Stimulated activated CD8-positive, alpha-beta memory T cell treated with anti-CD3 and anti-CD28 coated beads, Interleukin-15, amount 100 ng/mL, for 1 hour (primary cell): ENCODE data around the gene CHRM2.
"Not testable (repeated sequence)": the region's sequence is repeated elsewhere in the genome, so short reads cannot be mapped to it uniquely, and the experiment has no call there.

Experiments used
- DNase-seq: peaks from one replicate; pipeline ENCODE4 v3.0.0-alpha.2; 2020; ENCODE audit warnings: low read depth

CHRM2 gene

DNA sequence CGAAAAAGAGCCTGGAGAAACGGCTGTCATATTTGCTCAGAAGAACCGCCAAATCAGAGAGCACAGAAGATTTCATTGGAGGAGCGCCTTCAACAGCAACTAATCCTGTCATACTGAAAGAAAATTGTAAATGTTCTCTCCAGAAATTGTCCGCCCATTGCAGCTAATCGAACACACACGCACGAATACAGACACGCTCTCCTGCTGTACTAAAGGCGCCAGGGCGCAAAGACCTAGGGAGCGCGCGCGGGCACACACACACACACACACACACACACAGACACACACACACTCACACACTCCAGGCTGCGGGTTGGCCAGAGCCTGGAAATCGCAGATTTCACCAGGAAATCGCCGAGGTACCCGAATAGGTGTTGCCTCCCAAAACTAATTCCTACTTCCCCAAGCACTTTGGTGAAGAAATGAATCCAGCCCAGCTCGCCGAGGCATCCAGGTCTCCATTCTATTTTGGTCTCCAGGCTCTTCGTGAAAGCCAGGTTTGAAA, at the start of gene CHRM2:
CHRM2 (plus strand) TSS at position 157 of the 505 bp plus-strand sequence. CDS start 146,214 bp downstream, outside the sequence.
- no peak for DNase-seq

DNA sequence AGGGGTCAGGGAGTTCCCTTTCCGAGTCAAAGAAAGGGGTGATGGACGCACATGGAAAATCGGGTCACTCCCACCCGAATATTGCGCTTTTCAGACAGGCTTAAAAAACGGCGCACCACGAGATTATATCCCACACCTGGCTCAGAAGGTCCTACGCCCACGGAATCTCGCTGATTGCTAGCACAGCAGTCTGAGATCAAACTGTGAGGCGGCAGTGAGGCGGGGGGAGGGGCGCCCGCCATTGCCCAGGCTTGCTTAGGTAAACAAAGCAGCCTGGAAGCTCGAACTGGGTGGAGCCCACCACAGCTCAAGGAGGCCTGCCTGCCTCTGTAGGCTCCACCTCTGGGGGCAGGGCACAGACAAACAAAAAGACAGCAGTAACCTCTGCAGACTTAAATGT, 37.1 kb upstream of the CHRM2 start:
- not testable (repeated sequence) for DNase-seq

- no peak for DNase-seq
Measured at GRCh38 chr7:136845899-136846465, 22.5 kb upstream of the CHRM2 start.

DNA sequence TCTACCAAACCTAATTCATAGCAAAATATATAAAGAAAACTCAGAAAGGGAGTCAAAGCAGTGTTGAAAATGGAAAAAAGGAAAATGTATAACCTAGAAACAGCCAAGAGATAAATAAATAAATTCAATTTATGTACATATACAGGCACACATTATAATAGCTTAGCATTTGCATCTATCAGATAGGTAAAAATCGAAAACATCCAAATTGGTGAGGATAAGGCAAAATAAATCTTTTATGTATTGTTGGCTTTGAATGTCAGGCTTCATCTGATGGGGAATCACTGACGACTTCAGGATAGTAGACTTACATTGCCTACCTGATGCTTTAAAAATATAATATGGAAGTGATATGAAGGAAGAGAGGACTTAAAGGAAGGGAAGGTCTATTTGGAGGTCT, 20.6 kb upstream of the CHRM2 start:
- DNase-seq: no peak

GRCh38 chr7:136853654-136854053, 14.8 kb upstream of the CHRM2 start:
- no peak for DNase-seq

DNA sequence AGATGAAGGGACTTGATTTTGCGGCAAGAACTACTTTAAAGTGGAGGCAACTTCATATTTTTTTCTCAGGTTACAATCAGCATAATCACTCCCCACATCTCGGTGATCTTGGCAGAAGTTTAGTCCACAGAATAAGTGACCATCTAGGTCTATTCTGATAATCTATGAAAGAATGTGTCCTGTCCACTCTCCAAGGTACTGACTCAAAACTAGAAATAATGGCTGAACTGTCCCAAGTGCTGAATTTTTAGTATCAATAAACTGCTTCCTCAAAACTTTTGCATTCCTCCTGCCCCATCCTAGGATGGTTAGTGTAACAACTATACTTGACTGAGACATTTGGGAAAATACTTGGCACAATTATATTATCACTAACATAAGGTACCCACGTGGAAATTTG, 10.9 kb upstream of the CHRM2 start:
- no peak for DNase-seq

GRCh38 chr7:136859803-136860202, 8.6 kb upstream of the CHRM2 start:
- no peak for DNase-seq

GRCh38 chr7:136865236-136865635, 3.2 kb upstream of the CHRM2 start:
- DNase-seq: no peak

DNA sequence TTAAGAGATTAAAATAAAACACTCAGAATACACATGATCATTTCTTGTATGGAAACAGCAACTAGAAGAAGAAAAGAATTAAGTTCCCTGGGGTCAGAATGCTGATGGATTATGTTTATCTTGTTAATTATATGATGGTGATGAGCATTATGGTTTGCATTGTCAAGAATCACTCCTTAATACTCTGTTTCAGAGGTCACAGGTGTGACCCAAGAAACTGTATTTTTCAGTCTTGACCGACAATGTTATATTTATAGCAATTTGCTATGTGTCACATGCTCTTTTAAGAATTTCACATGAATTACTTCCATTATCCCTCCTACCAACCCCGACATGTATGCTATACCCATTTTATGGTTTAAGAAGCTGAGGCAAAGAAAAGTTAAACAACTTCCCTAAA, 2.7 kb upstream of the CHRM2 start:
- DNase-seq: no peak

- DNase-seq: no peak
Measured at GRCh38 chr7:136869001-136869961, 829 bp downstream of the CHRM2 start.

DNA sequence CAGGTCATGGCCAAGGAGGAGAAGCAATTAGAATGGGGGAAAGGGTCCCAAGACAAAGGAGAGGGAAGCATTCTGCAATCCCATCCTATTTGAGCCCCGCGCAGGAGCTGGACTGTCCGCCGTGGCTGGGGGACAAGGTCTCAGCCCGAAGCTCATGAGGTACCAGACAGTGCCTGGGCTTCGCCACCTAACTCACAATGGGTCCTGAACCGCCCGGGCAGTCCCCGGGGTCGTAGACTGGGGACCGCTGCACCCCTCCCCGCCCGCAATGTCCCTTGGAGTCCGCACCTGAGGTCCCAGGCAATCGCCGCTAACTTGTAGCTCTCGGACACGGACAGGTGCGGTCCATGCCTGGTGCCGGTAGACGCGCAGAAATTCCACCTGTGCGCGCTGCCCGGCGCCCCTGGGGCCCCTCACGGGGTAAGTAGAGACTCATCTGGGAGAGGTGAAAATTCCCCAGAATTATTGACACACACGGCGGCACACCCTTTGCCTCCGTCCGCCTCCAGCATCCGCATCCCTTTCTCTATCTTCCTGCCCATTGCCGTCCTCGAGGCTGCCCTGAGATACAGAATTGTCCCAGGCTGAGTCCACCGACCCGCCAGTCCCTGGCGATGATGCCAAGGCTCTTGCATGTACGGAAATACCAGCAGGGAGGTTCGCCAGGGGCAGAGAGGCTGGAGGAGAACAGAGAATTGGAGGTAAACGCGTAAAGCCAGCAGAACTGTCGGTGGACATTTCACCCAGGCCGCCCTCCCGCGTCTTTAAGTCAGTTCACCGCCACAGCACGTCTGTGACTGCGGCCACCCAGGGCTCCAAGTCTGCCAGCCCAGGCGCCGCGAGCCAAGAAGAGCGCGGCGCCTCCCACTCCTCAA, 1.8 kb downstream of the CHRM2 start:
- DNase-seq: no peak

DNA sequence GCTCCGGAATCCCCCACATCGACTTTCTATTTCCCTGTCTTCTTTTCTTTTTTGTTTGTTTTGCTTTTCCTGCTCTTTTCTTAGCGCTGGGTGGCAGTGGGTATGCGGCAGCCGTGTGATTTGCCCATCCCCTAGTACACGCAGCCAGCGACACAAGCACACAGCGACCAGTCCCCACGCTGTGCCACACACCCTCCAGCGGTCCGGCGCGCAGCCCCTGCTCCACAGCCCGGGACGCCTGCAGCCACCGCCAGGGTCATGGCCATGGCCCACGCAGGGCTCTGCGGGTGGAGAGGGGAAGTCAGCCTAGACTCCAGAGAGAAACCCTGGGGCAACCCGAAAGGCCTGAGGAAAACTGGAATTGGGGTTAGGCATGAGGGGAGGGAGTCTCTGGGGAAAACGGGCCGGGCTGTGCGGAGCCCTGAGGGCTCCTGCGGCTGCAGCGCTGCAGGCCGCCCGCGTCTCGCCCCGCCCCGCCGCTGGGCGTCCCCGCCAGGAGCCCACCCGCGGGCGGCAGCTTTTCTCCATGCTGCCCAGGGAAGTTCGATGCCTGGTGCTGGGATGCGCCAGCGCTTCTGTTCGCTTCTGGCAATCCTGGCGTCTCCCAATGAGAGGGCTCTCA, 2.5 kb downstream of the CHRM2 start:
- DNase-seq: no peak

DNA sequence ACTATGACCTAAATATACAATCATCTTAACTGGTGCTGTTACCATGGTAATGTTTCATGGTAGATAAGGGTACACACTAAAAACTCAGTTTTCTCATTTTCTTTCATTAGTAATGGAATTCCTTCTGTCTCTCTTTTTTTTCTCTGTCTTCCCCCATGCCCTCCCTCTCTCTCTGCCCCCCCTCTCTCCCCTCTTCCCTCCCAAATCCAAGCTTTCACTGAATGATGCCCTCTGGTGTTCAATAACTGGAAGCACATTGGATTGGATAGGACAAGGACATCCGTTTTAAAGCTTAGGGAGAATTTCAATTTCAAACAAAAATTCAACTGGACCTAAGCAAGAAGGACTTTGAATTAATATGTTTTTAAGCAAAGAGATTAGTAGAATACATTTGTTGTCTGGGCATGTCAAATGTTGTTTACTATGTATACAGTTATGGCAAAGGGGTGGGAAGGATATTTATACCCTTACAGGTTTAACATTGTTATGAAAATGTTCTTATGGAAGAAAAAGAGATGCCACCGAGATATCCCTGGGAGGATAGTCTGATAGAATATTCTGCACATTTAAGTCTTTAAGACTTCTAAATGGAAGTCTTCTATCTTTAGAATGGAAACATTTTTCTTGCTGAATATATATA, 6.1 kb downstream of the CHRM2 start:
- no peak for DNase-seq

GRCh38 chr7:136877509-136877908, 9.1 kb downstream of the CHRM2 start:
- DNase-seq: no peak

GRCh38 chr7:136877990-136878389, 9.5 kb downstream of the CHRM2 start:
- no peak for DNase-seq

DNA sequence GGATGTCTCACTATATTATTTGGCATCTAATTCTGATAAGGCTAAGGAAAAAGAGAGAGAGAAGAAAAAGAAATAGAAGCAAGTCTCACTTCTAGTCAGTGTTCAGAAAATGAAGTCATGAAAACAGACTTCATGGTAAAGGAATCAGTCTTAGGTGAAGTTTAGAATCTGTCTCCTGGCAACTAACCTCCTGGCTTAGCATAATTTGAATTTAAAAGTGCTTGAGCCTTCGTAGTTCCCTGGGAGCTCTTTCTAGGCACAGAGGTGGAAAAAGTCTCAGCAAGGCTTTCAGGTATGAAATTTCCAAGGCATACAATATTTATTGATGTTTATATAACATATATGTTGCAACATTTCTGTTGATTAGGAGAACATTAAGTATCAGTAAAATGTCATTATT, 10.4 kb downstream of the CHRM2 start:
- no peak for DNase-seq

DNA sequence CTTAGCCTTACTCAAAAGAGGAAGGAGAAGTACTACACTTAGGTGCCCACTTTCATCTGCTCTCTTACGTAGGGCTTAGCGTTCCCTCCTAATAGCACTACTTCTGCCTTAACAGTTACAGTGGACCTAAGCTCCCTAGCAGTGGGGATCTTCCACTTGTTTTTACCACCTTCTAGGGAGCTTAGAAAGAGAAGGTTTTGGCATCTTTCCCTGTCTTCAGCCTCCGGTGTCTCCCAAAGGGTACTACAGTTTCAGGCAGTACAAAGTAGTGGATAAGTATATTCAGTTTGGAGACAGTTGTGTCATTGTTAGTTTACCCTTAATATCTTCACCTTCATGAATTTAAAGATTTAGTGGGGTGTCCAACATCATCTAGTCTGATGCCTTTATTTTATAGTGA, 14.6 kb downstream of the CHRM2 start:
- DNase-seq: no peak

- no peak for DNase-seq
Measured at GRCh38 chr7:136884492-136884891, 16.0 kb downstream of the CHRM2 start.

GRCh38 chr7:136887317-136887716, 18.9 kb downstream of the CHRM2 start:
- DNase-seq: no peak

- DNase-seq: no peak
Measured at GRCh38 chr7:136890399-136890798, 21.9 kb downstream of the CHRM2 start.

GRCh38 chr7:136891850-136892249, 23.4 kb downstream of the CHRM2 start:
- DNase-seq: no peak
